Peyer's patch (tissue), 4 donors: ENCODE measurements around the gene ARSA. TPM values are rescaled to one million over a fixed set of nuclear protein-coding genes. Genes with fewer than 3 reads are reported as not detected.

ENCODE experiments used
- DNase-seq, 3 donors: peaks; one replicate each; pipeline ENCODE4 v3.0.0-alpha.2; 2017 to 2019
- H3K27ac ChIP-seq, 4 donors: fragments of 200-600 bp; sonication (generic); one replicate each; pipeline ENCODE4 v1.5.1; 2016 to 2019
- H3K27me3 ChIP-seq, 2 donors: fragments of 200-600 bp; sonication (generic); one replicate each; pipeline ENCODE4 v1.5.1; 2019
- H3K36me3 ChIP-seq, 3 donors: fragments of 200-600 bp; sonication (generic); one replicate each; pipeline ENCODE4 v1.5.1; 2016 to 2019
- H3K4me1 ChIP-seq, 4 donors: fragments of 200-600 bp; sonication (generic); one replicate each; pipeline ENCODE4 v1.5.1; 2016 to 2019
- H3K4me3 ChIP-seq, 4 donors: fragments of 200-600 bp; sonication (generic); 1 replicate in 3 of 4; 2 replicates in 1 of 4; pipeline ENCODE4 v1.5.1; 2016 to 2019; ENCODE audit warnings: mild to moderate bottlenecking in 1 of 4
- H3K9me3 ChIP-seq, 4 donors: fragments of 200-600 bp; sonication (generic); one replicate each; pipeline ENCODE4 v1.5.1; 2016 to 2019; ENCODE audit warnings: mild to moderate bottlenecking in 1 of 4
- POLR2A ChIP-seq, 2 donors: fragments of 450-650 bp; IDR thresholded peaks; one replicate each; pipeline ENCODE4 v1.5.1; 2017; ENCODE audit warnings: antibody characterized with exemption in 2 of 2, mild to moderate bottlenecking in 2 of 2, moderate library complexity in 2 of 2
- total RNA-seq, 4 donors: library from RNA; depleted of rRNA; stranded (reverse); fragments of >200 nt; gene quantifications; one replicate each; pipeline ENCODE4 v1.1.0, GENCODE V29; 2016
- TF ChIP-seq, protein P1 (sequence below), 6 experiments: fragments of 450-650 bp in 4 of 6; fragments of 200-600 bp in 2 of 6; sonication (generic) in 1 of 6; IDR thresholded peaks; one replicate each; pipeline ENCODE4 v1.5.1; 2017 to 2019; ENCODE audit warnings: antibody characterized with exemption in 6 of 6, mild to moderate bottlenecking in 3 of 6, moderate library complexity in 1 of 6

ARSA gene
- total RNA-seq, 4 donors from 2014 or later, result 84.2 to 130 (median 124) TPM

GRCh38 chr22:50602338-50602700 is 25.6 kb downstream of the ARSA start:
- peaks cover 0 to 33% of the 10 kb centered on the region in 2 donors for H3K27me3 ChIP-seq
- DNase-seq, result no peak
- no peak for TF ChIP-seq POLR2A (IDR thresholded peaks at IDR 0.05)
- TF ChIP-seq, protein P1, sequence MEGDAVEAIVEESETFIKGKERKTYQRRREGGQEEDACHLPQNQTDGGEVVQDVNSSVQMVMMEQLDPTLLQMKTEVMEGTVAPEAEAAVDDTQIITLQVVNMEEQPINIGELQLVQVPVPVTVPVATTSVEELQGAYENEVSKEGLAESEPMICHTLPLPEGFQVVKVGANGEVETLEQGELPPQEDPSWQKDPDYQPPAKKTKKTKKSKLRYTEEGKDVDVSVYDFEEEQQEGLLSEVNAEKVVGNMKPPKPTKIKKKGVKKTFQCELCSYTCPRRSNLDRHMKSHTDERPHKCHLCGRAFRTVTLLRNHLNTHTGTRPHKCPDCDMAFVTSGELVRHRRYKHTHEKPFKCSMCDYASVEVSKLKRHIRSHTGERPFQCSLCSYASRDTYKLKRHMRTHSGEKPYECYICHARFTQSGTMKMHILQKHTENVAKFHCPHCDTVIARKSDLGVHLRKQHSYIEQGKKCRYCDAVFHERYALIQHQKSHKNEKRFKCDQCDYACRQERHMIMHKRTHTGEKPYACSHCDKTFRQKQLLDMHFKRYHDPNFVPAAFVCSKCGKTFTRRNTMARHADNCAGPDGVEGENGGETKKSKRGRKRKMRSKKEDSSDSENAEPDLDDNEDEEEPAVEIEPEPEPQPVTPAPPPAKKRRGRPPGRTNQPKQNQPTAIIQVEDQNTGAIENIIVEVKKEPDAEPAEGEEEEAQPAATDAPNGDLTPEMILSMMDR (IDR thresholded peaks at IDR 0.05), result no peak
- no peaks in the 10 kb centered on the region for H3K9me3 ChIP-seq
- no peak overlapping the region for H3K4me3 ChIP-seq
- H3K36me3 ChIP-seq, result no peaks in the 10 kb centered on the region
- H3K27ac ChIP-seq, result no peak overlapping the region
- peaks cover 0 to 12% (median 6%) of the 10 kb centered on the region in 4 donors for H3K4me1 ChIP-seq

- no peaks in the 10 kb centered on the region for H3K36me3 ChIP-seq
- no peak overlapping the region for H3K27ac ChIP-seq
Measured at GRCh38 chr22:50601669-50602337, 26.1 kb downstream of the ARSA start.

DNA sequence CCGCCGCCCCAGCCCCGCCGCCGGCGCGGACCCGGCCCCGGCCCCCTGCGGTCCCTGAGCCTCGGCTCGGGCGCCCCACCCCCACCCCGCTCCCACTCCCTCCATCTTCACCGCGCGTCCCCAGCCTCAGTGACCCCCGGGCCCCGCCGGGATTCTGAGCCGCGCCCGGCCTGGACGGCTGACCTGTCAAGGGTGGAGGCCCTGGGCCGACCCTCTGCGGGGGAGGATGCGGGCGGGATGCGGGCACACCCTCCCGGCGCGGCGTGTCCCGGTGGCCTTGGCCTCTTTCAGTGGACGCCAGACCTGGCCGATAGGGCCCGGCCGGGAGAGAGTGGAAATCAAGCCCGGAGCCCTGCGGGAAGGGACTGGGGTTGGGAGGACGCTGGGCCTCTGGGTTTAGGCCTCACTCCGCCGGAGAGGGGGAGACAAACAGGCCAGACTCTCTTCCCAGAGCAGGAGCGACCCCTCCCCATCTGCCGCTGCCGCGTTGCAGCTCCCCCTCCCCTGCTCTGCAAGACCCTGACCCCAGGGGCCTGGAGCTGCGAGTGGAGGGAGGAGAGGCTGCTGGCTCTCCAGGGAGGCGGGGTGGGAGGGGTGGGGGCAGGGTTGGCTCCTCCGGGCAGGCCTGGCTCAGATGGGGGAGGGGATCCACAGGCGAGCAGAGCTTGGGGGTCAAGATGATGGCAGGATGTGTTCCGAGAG is 26.8 kb downstream of the ARSA start:
- DNase-seq, result no peak
- TF ChIP-seq, protein P1 (IDR thresholded peaks at IDR 0.05), result no peak
- TF ChIP-seq POLR2A (IDR thresholded peaks at IDR 0.05), result no peak
- no peaks in the 10 kb centered on the region for H3K36me3 ChIP-seq
- H3K4me3 ChIP-seq, result peak overlapping the region in 3 of 4 donors; percentile 51 to 59 (median 57)
- H3K4me1 ChIP-seq, result peaks cover 0 to 12% (median 6%) of the 10 kb centered on the region in 4 donors
- H3K9me3 ChIP-seq, result no peaks in the 10 kb centered on the region
- H3K27ac ChIP-seq, result no peak overlapping the region
- H3K27me3 ChIP-seq, result peaks cover 0 to 33% of the 10 kb centered on the region in 2 donors

More at GRCh38 chr22:50601669-50602337, 26.1 kb downstream of the ARSA start:
- DNase-seq, result no peak
- Histone ChIP-seq H3K4me1 (peaks cover 0 to 12% (median 6%) of the 10 kb centered on the region in 4 donors), H3K27me3 (peaks cover 0 to 33% of the 10 kb centered on the region in 2 donors), H3K9me3 (no peaks in the 10 kb centered on the region), H3K4me3 (no peak overlapping the region)
- TF ChIP-seq, protein P1 (IDR thresholded peaks at IDR 0.05), result no peak
- no peak for TF ChIP-seq POLR2A (IDR thresholded peaks at IDR 0.05)

- Histone ChIP-seq H3K36me3 (no peaks in the 10 kb centered on the region), H3K27ac (no peak within 1 kb of the TSS), H3K27me3 (peaks cover 0 to 33% of the 10 kb centered on the region in 2 donors), H3K9me3 (no peaks in the 10 kb centered on the region), H3K4me3 (peak within 1 kb of the TSS; percentile 5 to 59 (median 54)), H3K4me1 (peaks cover 0 to 12% (median 6%) of the 10 kb centered on the region in 4 donors)
- peak in 1 of 3 donors; percentile 55 for DNase-seq
- TF ChIP-seq POLR2A (IDR thresholded peaks at IDR 0.05), result no peak
- TF ChIP-seq, protein P1 (IDR thresholded peaks at IDR 0.05), result no peak
Measured at GRCh38 chr22:50600538-50600937, 27.4 kb downstream of the ARSA start, which contains the start of gene MAPK8IP2. MAPK8IP2 (plus strand) TSS chr22:50600793; CDS start chr22:50600819, 26 bp downstream.

DNA sequence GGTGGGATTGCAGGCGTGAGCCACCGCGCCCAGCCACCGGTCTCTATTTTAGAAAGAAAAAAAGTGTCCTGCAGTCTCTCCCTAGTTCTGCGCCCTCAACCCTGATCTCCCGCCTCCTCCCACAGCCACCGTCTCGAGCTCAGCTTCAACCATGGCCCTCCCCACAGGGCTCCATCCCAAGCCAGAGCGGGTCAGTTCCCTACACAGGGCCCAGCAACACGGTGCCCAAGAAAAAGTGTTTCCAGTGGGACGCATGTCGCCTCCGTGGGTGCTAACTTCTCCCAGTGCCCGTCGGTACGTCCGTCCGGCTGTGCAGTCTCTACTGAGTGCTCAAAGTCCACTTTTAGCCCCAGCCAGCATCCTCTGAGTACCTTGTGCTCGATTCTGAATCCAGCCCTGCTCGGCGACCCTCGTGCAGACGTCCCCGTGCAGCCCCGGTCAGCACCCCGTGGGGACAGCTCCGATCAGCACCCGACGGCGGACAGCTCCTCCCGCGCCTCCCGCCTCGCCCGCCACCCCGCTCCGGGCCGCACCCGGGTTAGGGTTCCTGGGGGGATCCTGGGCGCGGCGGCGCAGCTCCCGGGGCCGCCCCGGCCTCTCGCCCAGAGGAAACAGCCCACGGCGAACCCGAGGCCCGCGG is 28.0 kb downstream of the ARSA start:
- no peaks in the 10 kb centered on the region for H3K9me3 ChIP-seq
- H3K27me3 ChIP-seq, result peaks cover 0 to 33% of the 10 kb centered on the region in 2 donors
- TF ChIP-seq, protein P1 (IDR thresholded peaks at IDR 0.05), result no peak
- TF ChIP-seq POLR2A (IDR thresholded peaks at IDR 0.05), result no peak
- H3K4me1 ChIP-seq, result peaks cover 0 to 12% (median 6%) of the 10 kb centered on the region in 4 donors
- no peaks in the 10 kb centered on the region for H3K36me3 ChIP-seq
- DNase-seq, result peak in 2 of 3 donors; percentile 67 to 73
- H3K27ac ChIP-seq, result no peak overlapping the region
- peak overlapping the region; percentile 5 to 59 (median 54) for H3K4me3 ChIP-seq
